HFFc6 (cell line): Measurements from ENCODE around the gene HOXC5. TPM values are rescaled to one million over a fixed set of nuclear protein-coding genes. Genes with fewer than 3 reads are reported as not detected.

Source experiments
- DNase-seq: peaks from one replicate; pipeline ENCODE4 v3.0.0-alpha.2; 2018
- H3K27ac Mint-ChIP-seq: 2 replicates; pipeline ENCODE4 v1.8.0; 2020; ENCODE audit warnings: mild to moderate bottlenecking, mixed read lengths
- H3K27me3 Mint-ChIP-seq: 2 replicates; pipeline ENCODE4 v1.8.0; 2021; ENCODE audit warnings: mild to moderate bottlenecking, moderate library complexity, mixed read lengths; ENCODE audit not compliant: insufficient read depth
- H3K36me3 Mint-ChIP-seq: 2 replicates; pipeline ENCODE4 v1.8.0; 2021; ENCODE audit warnings: low read depth, mixed read lengths
- H3K4me1 Mint-ChIP-seq: 2 replicates; pipeline ENCODE4 v1.8.0; 2020; ENCODE audit warnings: low read depth, mixed read lengths
- H3K4me3 Mint-ChIP-seq: 2 replicates; pipeline ENCODE4 v1.8.0; 2020; ENCODE audit warnings: mild to moderate bottlenecking, moderate library complexity, mixed read lengths
- H3K9me3 Mint-ChIP-seq: 2 replicates; pipeline ENCODE4 v1.8.0; 2020; ENCODE audit warnings: mild to moderate bottlenecking, mixed read lengths
- total RNA-seq, 6 experiments: library from RNA; stranded (reverse); fragmentation: NEBNext Ultra II Directional; extraction: Animal tissue kit (Norgen Biotek cat#: 25700); gene quantifications; 2 replicates in 1 of 6; 3 replicates in 5 of 6; pipeline ENCODE4 v1.2.3, GENCODE V29; 2021
- TF ChIP-seq, protein P1 (sequence below): fragments of 200-600 bp; sonication (generic); IDR thresholded peaks from 2 replicates; pipeline ENCODE4 v1.5.0; 2021; ENCODE audit warnings: antibody characterized with exemption, mild to moderate bottlenecking

The HOXC5 gene
- total RNA-seq, 6 experiments from 2014 or later: 0.13 TPM; not detected in 5

GRCh38 chr12:53994264-53995001 is 38.4 kb upstream of the HOXC5 start:
- TF ChIP-seq, protein P1, sequence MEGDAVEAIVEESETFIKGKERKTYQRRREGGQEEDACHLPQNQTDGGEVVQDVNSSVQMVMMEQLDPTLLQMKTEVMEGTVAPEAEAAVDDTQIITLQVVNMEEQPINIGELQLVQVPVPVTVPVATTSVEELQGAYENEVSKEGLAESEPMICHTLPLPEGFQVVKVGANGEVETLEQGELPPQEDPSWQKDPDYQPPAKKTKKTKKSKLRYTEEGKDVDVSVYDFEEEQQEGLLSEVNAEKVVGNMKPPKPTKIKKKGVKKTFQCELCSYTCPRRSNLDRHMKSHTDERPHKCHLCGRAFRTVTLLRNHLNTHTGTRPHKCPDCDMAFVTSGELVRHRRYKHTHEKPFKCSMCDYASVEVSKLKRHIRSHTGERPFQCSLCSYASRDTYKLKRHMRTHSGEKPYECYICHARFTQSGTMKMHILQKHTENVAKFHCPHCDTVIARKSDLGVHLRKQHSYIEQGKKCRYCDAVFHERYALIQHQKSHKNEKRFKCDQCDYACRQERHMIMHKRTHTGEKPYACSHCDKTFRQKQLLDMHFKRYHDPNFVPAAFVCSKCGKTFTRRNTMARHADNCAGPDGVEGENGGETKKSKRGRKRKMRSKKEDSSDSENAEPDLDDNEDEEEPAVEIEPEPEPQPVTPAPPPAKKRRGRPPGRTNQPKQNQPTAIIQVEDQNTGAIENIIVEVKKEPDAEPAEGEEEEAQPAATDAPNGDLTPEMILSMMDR: no peak
- peaks cover 67% of the 10 kb centered on the region for H3K27me3 Mint-ChIP-seq
- H3K4me1 Mint-ChIP-seq: peaks cover 11% of the 10 kb centered on the region
- no peak overlapping the region for H3K4me3 Mint-ChIP-seq
- H3K27ac Mint-ChIP-seq: no peak overlapping the region
- no peaks in the 10 kb centered on the region for H3K9me3 Mint-ChIP-seq
- no peak for DNase-seq
- no peaks in the 10 kb centered on the region for H3K36me3 Mint-ChIP-seq

DNA sequence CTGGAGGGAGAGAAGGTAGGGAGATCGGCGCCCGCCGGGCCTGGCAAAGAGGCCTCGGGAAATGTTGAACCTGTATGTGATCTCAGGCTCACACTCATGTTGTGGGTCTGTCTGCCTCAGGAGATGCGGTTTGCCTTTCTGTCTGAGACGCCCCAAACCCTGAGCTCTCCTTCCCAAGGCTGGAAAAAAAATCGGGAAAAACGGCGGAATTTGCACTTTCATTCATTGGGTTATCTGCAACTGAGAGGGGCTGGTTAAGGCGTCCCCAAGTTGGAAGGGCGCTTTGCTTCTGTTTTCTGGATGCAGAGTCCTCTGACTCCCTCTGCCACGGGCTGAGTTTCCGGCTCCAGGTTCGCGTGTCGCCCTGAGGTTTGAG is 37.9 kb upstream of the HOXC5 start:
- H3K9me3 Mint-ChIP-seq: no peaks in the 10 kb centered on the region
- H3K27ac Mint-ChIP-seq: no peak overlapping the region
- no peak overlapping the region; the same call in 1 of the 2 replicates for H3K4me3 Mint-ChIP-seq
- TF ChIP-seq, protein P1: no peak
- no peaks in the 10 kb centered on the region for H3K36me3 Mint-ChIP-seq
- no peak for DNase-seq
- peaks cover 67% of the 10 kb centered on the region for H3K27me3 Mint-ChIP-seq
- peaks cover 6% of the 10 kb centered on the region; the same call in 1 of the 2 replicates for H3K4me1 Mint-ChIP-seq

GRCh38 chr12:53995378-53996239 is 37.2 kb upstream of the HOXC5 start:
- H3K27ac Mint-ChIP-seq: no peak overlapping the region
- no peak for DNase-seq

DNA sequence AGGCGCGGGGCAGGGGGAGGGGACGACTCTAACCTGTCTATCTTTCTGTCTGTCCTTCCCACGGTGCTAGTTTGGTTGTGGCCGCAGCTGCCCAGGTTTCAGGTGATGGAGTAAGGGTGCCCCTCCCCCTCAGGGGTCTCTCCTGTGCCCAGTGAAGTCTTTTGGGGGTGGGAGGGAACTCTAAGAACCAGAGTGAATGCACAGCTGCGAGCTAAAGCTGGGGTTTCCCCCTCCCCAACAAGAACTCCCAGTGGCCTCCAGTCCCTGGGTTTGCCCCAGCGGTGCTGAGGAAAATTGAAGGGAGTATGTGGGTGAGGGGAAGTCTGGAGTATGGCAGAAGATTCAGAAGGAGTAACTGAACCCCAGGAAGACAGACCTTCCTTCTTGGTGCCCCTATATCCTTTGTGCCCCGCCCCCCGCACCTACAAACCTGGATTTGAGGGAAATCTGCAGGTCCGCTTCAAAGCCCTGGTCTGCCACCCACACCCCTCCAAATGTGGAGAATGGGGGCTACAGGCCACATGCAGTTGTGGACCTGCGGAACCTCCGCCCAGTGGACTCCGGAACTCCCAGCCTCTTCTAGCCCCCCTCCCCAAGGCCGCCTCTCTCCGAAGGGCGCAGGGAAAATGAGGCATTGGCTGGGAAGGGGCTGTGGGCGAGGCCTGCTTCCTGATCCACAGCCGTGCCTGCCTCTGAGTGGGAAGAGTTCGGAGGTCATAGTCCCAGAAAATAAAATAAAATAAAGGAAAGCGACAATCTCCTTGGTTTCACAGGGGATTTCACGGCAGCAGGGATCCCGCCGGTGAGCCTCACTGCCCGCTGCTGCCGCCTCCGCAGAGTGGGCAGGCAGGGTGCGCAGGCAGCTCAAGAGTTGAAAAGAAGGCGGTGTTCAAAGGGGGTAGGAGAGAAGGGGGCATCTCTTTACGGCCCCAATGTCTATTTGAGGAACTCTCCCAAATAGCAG is 36.3 kb upstream of the HOXC5 start:
- Mint-ChIP-seq H3K4me1 (no peaks in the 10 kb centered on the region), H3K27ac (no peak overlapping the region), H3K27me3 (peaks cover 69% of the 10 kb centered on the region), H3K36me3 (no peaks in the 10 kb centered on the region), H3K4me3 (no peak overlapping the region), H3K9me3 (no peaks in the 10 kb centered on the region)
- DNase-seq: no peak
- TF ChIP-seq, protein P1: no peak

More at GRCh38 chr12:53995378-53996239, 37.2 kb upstream of the HOXC5 start:
- TF ChIP-seq, protein P1: no peak
- Mint-ChIP-seq H3K36me3 (no peaks in the 10 kb centered on the region), H3K9me3 (no peaks in the 10 kb centered on the region), H3K4me1 (no peaks in the 10 kb centered on the region; the same call in 1 of the 2 replicates), H3K27me3 (peaks cover 69% of the 10 kb centered on the region), H3K4me3 (peak overlapping the region; percentile 41; the same call in 1 of the 2 replicates)
